RPMI7951 (cell line): ENCODE measurements around the gene PAX6. TPM values are rescaled to one million over a fixed set of nuclear protein-coding genes. Genes with fewer than 3 reads are reported as not detected.

ENCODE experiments used
- DNase-seq: peaks from one replicate; pipeline ENCODE4 v3.0.0-alpha.2; 2012; ENCODE audit warnings: low read depth
- total RNA-seq: library from RNA; depleted of rRNA; stranded (reverse); fragments of >200 nt; shearing (Covaris generic); gene quantifications from 2 replicates; pipeline ENCODE4 v1.2.3, GENCODE V29; 2014

Gene PAX6
- total RNA-seq, 1 experiment from 2014 or later = 29.2 TPM

DNA sequence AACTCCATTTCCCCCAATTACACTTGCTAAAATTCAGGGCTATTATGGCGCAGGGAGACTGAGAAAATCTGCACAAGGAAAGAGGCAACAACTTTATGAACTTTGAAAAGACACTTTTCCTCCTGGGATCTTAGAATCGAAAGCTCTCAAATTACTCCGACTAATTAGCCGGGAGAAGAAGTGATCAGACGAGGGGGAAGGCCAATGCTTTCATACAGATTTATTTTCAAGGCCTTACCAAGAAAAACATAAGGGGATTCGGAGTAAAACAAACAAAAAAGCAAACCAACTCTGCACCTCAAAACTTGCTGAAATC, 1.6 kb downstream of the PAX6 start:
- DNase-seq = no peak

GRCh38 chr11:31808721-31809540, 2.2 kb downstream of the PAX6 start:
- no peak for DNase-seq

GRCh38 chr11:31807799-31808667, 3.1 kb downstream of the PAX6 start:
- no peak for DNase-seq

DNA sequence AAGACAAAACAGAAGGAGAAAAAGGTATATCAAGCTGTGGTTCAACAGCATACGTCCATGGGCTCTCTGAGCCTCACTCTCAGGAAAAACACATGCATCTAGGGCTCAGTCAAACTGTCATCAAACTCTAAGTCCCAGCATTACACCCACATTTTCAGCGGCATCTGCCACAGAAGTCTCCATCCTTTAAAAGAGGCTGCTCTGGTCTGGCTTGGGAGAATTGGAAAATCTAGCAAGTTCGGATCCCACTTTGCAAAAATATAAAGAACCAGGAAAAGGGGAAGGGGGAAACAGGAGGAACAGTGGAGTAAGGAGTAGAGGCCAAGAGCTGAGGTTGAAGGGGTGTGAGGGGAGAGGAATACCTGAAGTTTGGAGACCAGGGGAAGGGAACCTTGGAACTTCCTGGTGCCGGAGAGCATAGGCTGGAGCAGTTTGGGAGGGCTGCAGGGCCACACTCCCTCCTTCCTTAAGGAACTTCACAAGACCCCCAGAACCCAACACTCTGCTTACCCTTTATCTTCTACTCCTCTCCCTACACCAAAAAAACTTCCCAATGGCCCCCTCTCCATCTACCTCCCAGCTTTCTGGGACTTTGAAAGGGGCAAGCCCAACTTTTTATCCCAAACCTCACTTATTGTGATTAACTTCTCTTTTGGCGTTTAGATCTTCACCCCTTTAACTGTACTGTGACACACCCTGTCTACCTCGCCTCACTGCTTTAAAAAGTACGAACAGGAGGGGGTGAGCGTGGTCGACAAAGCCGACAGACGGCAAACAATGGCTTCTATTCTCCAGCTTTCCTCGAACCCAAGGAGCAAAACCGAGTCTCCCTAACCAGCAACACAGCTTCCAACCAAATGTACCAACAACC, 4.0 kb downstream of the PAX6 start:
- no peak for DNase-seq

DNA sequence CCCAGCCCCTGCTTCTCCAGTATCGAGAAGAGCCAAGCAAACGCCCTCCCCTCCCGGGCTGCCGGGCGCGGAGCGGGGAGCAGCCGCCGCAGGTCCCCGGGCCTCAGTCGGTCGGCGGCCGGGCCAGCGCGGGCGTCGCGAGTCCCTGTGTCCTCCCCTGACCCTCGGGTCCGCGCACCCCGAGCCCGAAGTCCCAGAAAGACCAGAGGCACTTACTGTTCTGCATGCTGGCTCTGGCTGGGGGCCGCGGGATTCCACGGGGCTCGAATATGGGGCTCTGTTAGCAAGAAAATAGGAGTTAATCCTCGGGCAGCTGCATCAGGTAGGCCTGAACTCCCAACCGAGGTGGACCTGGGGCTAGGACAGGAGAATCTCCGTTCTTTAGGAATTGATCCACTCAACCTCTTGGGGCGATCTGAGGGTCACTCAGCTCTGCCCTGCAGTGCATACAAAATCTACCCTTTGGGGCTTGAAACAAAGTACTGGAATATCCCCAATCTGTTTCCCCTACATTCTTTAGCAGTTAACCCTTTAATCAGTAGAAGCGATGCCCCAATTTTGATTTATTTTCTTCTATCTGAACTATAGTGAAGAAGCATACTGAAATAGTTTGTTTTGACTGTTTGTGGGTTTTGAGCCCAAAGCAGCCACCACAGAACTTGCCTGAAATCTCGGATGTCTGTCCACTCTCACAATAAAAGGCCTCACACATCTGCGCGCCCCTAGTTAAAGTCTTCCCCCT, 4.8 kb downstream of the PAX6 start:
- DNase-seq = no peak

DNA sequence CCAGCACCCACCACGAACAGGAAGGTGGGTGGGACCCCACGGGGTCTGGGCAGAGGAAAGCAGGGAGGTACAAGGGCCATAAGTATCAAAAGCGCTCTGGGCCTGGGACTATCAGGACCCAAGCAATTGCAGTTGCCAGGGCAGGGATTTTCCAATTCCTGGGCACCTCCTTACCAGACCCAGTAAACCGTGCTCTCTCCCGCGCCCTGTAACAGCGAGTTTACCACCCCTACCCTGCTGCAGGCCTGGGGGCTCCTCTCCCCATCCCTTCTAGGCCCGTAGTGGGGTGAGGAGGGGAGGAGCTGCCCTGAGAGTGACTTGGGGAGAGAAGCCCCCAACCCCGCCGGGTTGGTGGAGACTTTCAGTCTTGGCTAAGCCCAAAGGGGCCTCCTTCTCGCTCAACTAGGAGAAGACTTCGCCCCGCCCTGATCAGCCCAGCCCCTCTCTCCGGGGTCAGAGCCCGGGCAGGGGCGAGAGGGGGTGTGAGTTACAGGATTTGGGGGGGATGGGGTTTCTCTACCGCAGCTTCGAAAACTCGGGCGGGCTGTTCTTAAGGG, 5.4 kb downstream of the PAX6 start:
- DNase-seq = no peak

- DNase-seq = no peak
Observed at GRCh38 chr11:31805037-31805628, 6.0 kb downstream of the PAX6 start.

DNA sequence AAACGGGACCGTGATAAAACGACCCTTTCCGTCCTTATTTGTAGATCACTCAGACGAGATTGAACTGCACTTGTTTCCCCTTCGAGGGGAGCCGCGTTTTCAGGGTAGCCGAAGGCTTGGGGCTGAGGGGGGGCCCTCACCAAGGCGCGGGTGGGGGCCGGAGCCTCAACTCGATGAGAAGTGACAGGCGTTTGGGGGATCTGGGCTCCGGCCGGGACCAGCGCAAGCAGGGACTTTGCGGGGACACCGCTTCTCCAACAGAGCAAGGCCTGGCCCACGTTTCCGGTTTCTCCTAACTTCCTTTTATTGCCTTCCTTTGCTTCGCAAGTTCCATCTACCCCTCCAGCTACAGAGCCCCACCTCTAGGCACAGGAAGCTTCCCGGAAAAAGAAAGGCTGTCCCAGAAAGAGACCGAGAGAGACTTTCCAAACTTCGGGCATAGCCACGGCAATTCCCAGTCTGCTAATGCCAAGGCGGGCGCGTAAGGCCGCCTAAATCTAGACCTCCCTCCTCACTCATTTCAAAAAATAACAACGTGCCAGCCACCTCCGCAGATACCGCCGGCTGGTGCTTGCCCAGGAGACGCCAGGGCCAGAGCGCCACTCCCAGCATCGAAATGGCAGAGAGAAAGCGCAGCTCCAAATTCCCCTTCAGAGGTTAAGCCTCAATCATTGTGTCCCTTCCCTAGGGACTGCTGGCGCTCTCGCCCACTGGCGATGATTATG, 6.6 kb downstream of the PAX6 start:
- no peak for DNase-seq

- no peak for DNase-seq
Observed at GRCh38 chr11:31803813-31804311, 7.3 kb downstream of the PAX6 start.

GRCh38 chr11:31802990-31803812, 7.9 kb downstream of the PAX6 start:
- DNase-seq = no peak

DNA sequence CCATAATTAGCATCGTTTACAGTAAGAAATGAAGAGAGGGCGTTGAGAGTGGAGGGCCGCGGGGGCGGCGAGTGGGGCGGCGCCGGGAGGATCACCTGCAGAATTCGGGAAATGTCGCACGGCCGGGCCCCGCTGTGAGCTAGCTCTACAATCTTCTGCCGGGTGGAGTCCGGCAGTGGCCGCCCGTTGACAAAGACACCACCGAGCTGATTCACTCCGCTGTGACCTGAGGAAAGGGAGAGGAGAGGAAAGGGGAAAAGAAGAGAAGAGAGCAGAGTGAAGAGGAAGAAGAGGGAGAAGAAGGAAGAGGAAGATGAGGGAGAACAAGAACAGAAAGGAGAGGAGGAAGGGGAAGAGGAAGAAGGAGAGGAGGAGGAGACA, 8.5 kb downstream of the PAX6 start:
- no peak for DNase-seq

DNA sequence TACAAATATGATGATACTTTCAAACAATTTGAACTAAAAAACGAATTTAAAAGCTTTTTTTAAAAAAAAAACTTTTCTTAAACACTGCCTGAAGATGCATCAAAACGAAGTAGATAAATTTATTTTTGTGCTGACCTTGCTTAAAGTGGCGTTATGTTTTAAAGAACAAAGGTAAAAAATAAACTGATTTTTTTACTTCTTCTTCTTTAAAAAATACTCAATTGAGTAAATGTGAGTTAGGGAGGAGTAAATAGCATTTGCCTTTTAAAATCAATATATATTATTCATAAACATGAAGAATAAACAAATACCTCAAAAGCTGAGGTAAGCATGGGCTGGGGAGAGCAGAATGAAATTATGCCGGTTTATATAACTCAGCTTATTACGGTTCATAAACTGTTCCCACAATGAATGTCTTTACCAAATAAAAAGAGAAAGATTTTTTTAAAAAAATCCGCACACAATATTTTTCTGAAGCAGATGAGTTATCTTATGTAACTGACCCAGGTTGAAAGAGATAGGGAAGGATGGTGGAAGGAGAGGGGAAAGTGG, 9.0 kb downstream of the PAX6 start:
- DNase-seq = no peak

GRCh38 chr11:31801298-31801702, 9.8 kb downstream of the PAX6 start:
- no peak for DNase-seq

- no peak for DNase-seq
Observed at GRCh38 chr11:31800398-31801265, 10.5 kb downstream of the PAX6 start.

DNA sequence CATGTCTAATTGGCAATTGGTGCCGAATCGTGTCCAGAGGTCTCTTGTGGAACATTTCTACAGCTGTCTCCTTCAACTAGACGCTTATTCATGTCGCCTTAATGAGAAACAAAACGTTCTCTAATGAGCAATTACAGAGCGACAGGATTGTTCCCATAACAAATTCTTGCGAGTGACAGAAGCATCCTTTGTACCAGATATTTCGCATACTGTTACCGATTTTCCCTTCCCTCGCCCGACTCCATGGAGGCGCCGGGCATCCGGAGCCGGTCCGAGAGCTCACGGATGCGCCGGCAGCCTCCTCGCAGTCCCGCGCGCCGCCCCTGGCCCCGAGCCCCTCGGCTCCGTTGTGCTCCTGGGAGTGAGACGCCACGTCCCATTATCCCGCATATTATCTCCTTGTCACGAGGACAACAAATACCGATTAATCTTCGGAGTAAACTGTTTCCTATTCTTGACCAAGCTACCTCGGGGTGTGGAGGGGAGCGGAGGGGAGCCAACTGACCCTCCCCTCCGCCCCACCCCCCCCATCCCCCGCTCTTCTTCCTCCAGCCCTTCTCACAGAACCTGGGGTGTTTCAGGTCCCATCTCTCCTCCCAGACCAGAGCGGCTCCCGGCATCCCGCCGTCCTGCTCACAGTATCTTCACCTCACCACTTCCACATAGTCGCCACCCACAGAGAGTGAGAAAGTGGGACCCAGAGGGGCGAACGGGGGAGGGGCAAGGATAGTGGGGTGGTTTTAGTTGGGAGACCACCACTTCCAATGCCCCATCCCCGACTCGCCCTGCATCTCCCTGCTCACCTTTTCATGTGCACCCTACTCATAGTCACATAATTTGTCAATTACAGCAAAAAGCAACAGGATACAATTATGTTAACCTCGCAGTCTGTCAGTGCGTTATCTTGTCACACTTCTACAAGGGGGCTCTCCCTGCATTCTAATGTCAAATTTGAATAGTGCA, 11.4 kb downstream of the PAX6 start:
- no peak for DNase-seq
